ENCODE measurements around the gene LRG1. TPM values are rescaled to one million over a fixed set of nuclear protein-coding genes. Genes with fewer than 3 reads are reported as not detected.

Gene LRG1
- total RNA-seq, 1 experiment from 2014 or later: 0.51 TPM

- ATAC-seq: no peak
Observed at GRCh38 chr19:4580021-4580901, 40.4 kb upstream of the LRG1 start.

DNA sequence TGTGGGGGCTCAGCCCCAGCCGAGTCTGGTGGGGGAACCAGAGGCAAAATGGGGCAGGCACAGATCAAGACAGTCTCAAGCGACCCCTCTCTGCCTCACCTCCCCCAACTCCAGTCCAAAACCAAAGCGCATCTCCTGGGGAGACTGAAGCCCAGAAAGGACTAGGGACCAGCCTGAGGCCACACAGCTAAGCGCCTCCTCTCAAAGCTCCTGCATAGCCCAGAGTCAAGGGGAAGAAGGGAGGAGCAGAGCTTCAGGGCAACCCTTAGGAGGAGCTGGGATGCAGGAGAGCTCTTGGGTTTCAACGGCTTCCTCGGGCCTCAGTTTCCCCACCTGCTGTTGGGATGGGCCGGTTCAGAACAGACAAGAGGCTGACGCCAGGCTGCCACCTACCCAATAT lies 39.6 kb upstream of the LRG1 start:
- intact Hi-C loops (cut with micrococcal nuclease): loop anchor here (5.0 kb wide), 1 partner anchor 53 kb away; no protein-coding TSS in a partner anchor
- Histone ChIP-seq H2AFZ (ENCODE audit: low read length) (no peak overlapping the region), H3K4me2 (ENCODE audit: low read length) (no peak overlapping the region), H4K20me1 (ENCODE audit: low read length) (no peaks in the 10 kb centered on the region), H3K9ac (ENCODE audit: low read length) (no peak overlapping the region), H3K27ac (ENCODE audit: low read length) (no peak overlapping the region), H3K4me3 (ENCODE audit: low read length) (no peak overlapping the region), H3F3A (ENCODE audit: low read length, unreplicated experiment) (no peaks in the 10 kb centered on the region), H3K9me2 (replicated peaks; ENCODE audit: low read length) (no peaks in the 10 kb centered on the region), H3K4me1 (ENCODE audit: insufficient read depth, low read length) (peaks cover 22% of the 10 kb centered on the region), H3K27me3 (ENCODE audit: low read length) (peaks cover 7% of the 10 kb centered on the region; the same call in 1 of the 2 replicates), H3K36me3 (ENCODE audit: low read depth, low read length) (no peaks in the 10 kb centered on the region), H3K9me3 (ENCODE audit: low read length) (no peaks in the 10 kb centered on the region), H3K79me2 (ENCODE audit: low read length) (no peaks in the 10 kb centered on the region)
- TF ChIP-seq EZH2phosphoT487 (IDR thresholded peaks at IDR 0.05; ENCODE audit: borderline replicate concordance, low read length) (no peak), EZH2 (IDR thresholded peaks at IDR 0.05; ENCODE audit: low read length, unreplicated experiment) (no peak)
- TF ChIP-seq, protein P1, sequence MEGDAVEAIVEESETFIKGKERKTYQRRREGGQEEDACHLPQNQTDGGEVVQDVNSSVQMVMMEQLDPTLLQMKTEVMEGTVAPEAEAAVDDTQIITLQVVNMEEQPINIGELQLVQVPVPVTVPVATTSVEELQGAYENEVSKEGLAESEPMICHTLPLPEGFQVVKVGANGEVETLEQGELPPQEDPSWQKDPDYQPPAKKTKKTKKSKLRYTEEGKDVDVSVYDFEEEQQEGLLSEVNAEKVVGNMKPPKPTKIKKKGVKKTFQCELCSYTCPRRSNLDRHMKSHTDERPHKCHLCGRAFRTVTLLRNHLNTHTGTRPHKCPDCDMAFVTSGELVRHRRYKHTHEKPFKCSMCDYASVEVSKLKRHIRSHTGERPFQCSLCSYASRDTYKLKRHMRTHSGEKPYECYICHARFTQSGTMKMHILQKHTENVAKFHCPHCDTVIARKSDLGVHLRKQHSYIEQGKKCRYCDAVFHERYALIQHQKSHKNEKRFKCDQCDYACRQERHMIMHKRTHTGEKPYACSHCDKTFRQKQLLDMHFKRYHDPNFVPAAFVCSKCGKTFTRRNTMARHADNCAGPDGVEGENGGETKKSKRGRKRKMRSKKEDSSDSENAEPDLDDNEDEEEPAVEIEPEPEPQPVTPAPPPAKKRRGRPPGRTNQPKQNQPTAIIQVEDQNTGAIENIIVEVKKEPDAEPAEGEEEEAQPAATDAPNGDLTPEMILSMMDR (conservative IDR thresholded peaks at IDR 0.05; ENCODE audit: low read depth, low read length): no peak
- ChIA-PET POLR2A (ENCODE audit: unreplicated experiment) (no interaction called here), CTCF (interaction anchor here (0.7 kb wide), 1 partner anchor 12 kb away, joined by 4 read pairs; no protein-coding TSS in a partner anchor)
- BruUV-seq (replicated peaks): no TSS peak
- no peak for DNase-seq
- no peak for ATAC-seq

More at GRCh38 chr19:4580021-4580901, 40.4 kb upstream of the LRG1 start:
- Histone ChIP-seq H3K4me2 (ENCODE audit: low read length) (no peak overlapping the region), H3F3A (ENCODE audit: low read length, unreplicated experiment) (no peaks in the 10 kb centered on the region), H4K20me1 (ENCODE audit: low read length) (no peaks in the 10 kb centered on the region), H3K4me1 (ENCODE audit: insufficient read depth, low read length) (peaks cover 17% of the 10 kb centered on the region), H3K4me3 (ENCODE audit: low read length) (no peak overlapping the region), H3K9me3 (ENCODE audit: low read length) (no peaks in the 10 kb centered on the region), H3K79me2 (ENCODE audit: low read length) (no peaks in the 10 kb centered on the region), H3K27ac (ENCODE audit: low read length) (no peak overlapping the region), H3K36me3 (ENCODE audit: low read depth, low read length) (no peaks in the 10 kb centered on the region), H3K27me3 (ENCODE audit: low read length) (peaks cover 7% of the 10 kb centered on the region; the same call in 1 of the 2 replicates), H2AFZ (ENCODE audit: low read length) (no peak overlapping the region), H3K9me2 (replicated peaks; ENCODE audit: low read length) (no peaks in the 10 kb centered on the region), H3K9ac (ENCODE audit: low read length) (no peak overlapping the region)
- intact Hi-C loops (cut with micrococcal nuclease): no loop called here
- no TSS peak for BruUV-seq (replicated peaks)
- CTCF ChIA-PET: interaction anchor here (0.6 kb wide), 1 partner anchor 54 kb away, joined by 4 read pairs; no protein-coding TSS in a partner anchor
- POLR2A ChIA-PET (ENCODE audit: unreplicated experiment): no interaction called here
- no peak for DNase-seq
- TF ChIP-seq EZH2 (IDR thresholded peaks at IDR 0.05; ENCODE audit: low read length, unreplicated experiment): no peak
- TF ChIP-seq, protein P1 (conservative IDR thresholded peaks at IDR 0.05; ENCODE audit: low read depth, low read length): peak; percentile 43; the same call in 1 of the 2 replicates
